ENCODE measurements around the gene GPRC5C. TPM values are rescaled to one million over a fixed set of nuclear protein-coding genes. Genes with fewer than 3 reads are reported as not detected.

GPRC5C gene
- total RNA-seq, 1 donor from 2014 or later = 13.5 TPM

GRCh38 chr17:74444406-74444805 lies 12.5 kb downstream of the GPRC5C start:
- Histone ChIP-seq H3K36me3 (no peaks in the 10 kb centered on the region), H3K9me3 (ENCODE audit: low read depth) (no peaks in the 10 kb centered on the region), H3K4me3 (no peak overlapping the region), H3F3A (ENCODE audit: low read depth) (peaks cover 16% of the 10 kb centered on the region), H3K27ac (no peak overlapping the region), H3K27me3 (no peaks in the 10 kb centered on the region), H3K4me2 (peak overlapping the region; percentile 42), H3K4me1 (peaks cover 20% of the 10 kb centered on the region), H2AFZ (replicated peaks) (no peak overlapping the region), H3K79me2 (ENCODE audit: low read depth) (no peaks in the 10 kb centered on the region), H4K20me1 (ENCODE audit: low read depth) (peaks cover 13% of the 10 kb centered on the region), H3K9ac (no peak overlapping the region)
- Mint-ChIP-seq H3K4me1 (peaks cover 34% of the 10 kb centered on the region), H3K27me3 (ENCODE audit: insufficient read depth, low read depth) (peaks cover 13% of the 10 kb centered on the region), H3K9me3 (peaks cover 4% of the 10 kb centered on the region), H3K36me3 (peaks cover 3% of the 10 kb centered on the region), H3K27ac (no peak overlapping the region), H3K4me3 (peak overlapping the region; percentile 13)
- TF ChIP-seq CTCF (IDR thresholded peaks at IDR 0.05) = no peak
- TF ChIP-seq EZH2phosphoT487 (IDR thresholded peaks at IDR 0.05) = no peak
- no peak for TF ChIP-seq EZH2 (IDR thresholded peaks at IDR 0.05)
- DNase-seq (ENCODE audit: low spot score) = no peak

GRCh38 chr17:74445158-74445557 lies 13.3 kb downstream of the GPRC5C start:
- Histone ChIP-seq H3K27me3 (no peaks in the 10 kb centered on the region), H3F3A (ENCODE audit: low read depth) (peaks cover 16% of the 10 kb centered on the region), H3K36me3 (no peaks in the 10 kb centered on the region), H3K4me2 (no peak overlapping the region), H3K9ac (no peak overlapping the region), H3K27ac (no peak overlapping the region), H2AFZ (replicated peaks) (no peak overlapping the region), H3K4me3 (no peak overlapping the region), H4K20me1 (ENCODE audit: low read depth) (peaks cover 13% of the 10 kb centered on the region), H3K9me3 (ENCODE audit: low read depth) (no peaks in the 10 kb centered on the region), H3K79me2 (ENCODE audit: low read depth) (no peaks in the 10 kb centered on the region), H3K4me1 (peaks cover 20% of the 10 kb centered on the region)
- no peak for DNase-seq (ENCODE audit: low spot score)
- Mint-ChIP-seq H3K27me3 (ENCODE audit: insufficient read depth, low read depth) (peaks cover 13% of the 10 kb centered on the region), H3K36me3 (peaks cover 3% of the 10 kb centered on the region), H3K9me3 (peaks cover 4% of the 10 kb centered on the region), H3K4me3 (no peak overlapping the region), H3K4me1 (peaks cover 34% of the 10 kb centered on the region), H3K27ac (no peak overlapping the region)
- TF ChIP-seq EZH2phosphoT487 (IDR thresholded peaks at IDR 0.05) (no peak), EZH2 (IDR thresholded peaks at IDR 0.05) (no peak), CTCF (IDR thresholded peaks at IDR 0.05) (no peak)

GRCh38 chr17:74446551-74447500 lies 14.9 kb downstream of the GPRC5C start:
- no peak for DNase-seq (ENCODE audit: low spot score)
- no peak overlapping the region for H3K4me3 ChIP-seq

More at GRCh38 chr17:74446551-74447500, 14.9 kb downstream of the GPRC5C start:
- Mint-ChIP-seq H3K4me1 (peaks cover 43% of the 10 kb centered on the region), H3K27me3 (ENCODE audit: insufficient read depth, low read depth) (peaks cover 16% of the 10 kb centered on the region), H3K36me3 (no peaks in the 10 kb centered on the region), H3K27ac (peak overlapping the region; percentile 63), H3K4me3 (peak overlapping the region; percentile 18), H3K9me3 (no peaks in the 10 kb centered on the region)
- H3K27ac ChIP-seq = no peak overlapping the region
- no peak overlapping the region for H3K9ac ChIP-seq
- H3K27me3 ChIP-seq = peaks cover 7% of the 10 kb centered on the region
- TF ChIP-seq EZH2 (IDR thresholded peaks at IDR 0.05) (no peak), CTCF (IDR thresholded peaks at IDR 0.05) (no peak), EZH2phosphoT487 (IDR thresholded peaks at IDR 0.05) (no peak)
- H4K20me1 ChIP-seq (ENCODE audit: low read depth) = peaks cover 13% of the 10 kb centered on the region
- no peak overlapping the region for H3K4me2 ChIP-seq
- H3K9me3 ChIP-seq (ENCODE audit: low read depth) = no peaks in the 10 kb centered on the region
- peaks cover 20% of the 10 kb centered on the region for H3K4me1 ChIP-seq
- no peaks in the 10 kb centered on the region for H3K36me3 ChIP-seq
- peaks cover 15% of the 10 kb centered on the region for H3F3A ChIP-seq (ENCODE audit: low read depth)
- no peak overlapping the region for H2AFZ ChIP-seq (replicated peaks)
- H3K79me2 ChIP-seq (ENCODE audit: low read depth) = no peaks in the 10 kb centered on the region
